HEK293 (cell line): ENCODE data around the gene DUSP6.

Experiments used
- CTCF ChIA-PET: fragments of 350-600 bp; formaldehyde crosslinking; extraction: SDS; loops from one replicate; lab custom pipeline; 2021; ENCODE audit warnings: antibody characterized with exemption; lab: Yijun Ruan, JAX
- POLR2A ChIA-PET: fragments of 300-600 bp; formaldehyde crosslinking; extraction: SDS; loops from one replicate; lab custom pipeline; 2020; ENCODE audit warnings: antibody characterized with exemption, inconsistent platforms; lab: Yijun Ruan, JAX
- H3K27ac ChIP-seq: fragments of 200-500 bp; sonication (Bioruptor generic); 2 replicates; pipeline ENCODE4 v1.5.1; 2014; ENCODE audit warnings: low read depth, low read length, control low read depth, inconsistent platforms; ENCODE audit errors: extremely low read depth
- H3K36me3 ChIP-seq, 2 experiments: fragments of 200-500 bp in 1 of 2; sonication (Bioruptor generic) in 1 of 2; 1 replicate in 1 of 2; 2 replicates in 1 of 2; pipeline ENCODE4 v1.5.1; 2014 to 2017; ENCODE audit warnings: inconsistent platforms in 2 of 2, low read length in 2 of 2; ENCODE audit not compliant: control insufficient read depth in 2 of 2, insufficient read depth in 1 of 2
- H3K4me1 ChIP-seq: fragments of 200-500 bp; sonication (Bioruptor generic); 2 replicates; pipeline ENCODE4 v1.5.1; 2014; ENCODE audit warnings: mild to moderate bottlenecking, low read length, inconsistent platforms; ENCODE audit not compliant: control insufficient read depth, insufficient read depth
- H3K4me3 ChIP-seq: 2 replicates; pipeline ENCODE4 v1.5.1; 2011; ENCODE audit warnings: low read depth, mild to moderate bottlenecking, control low read depth, low read length, moderate library complexity
- H3K9me3 ChIP-seq: fragments of 200-500 bp; sonication (Bioruptor generic); 2 replicates; pipeline ENCODE4 v1.5.1; 2014; ENCODE audit warnings: low read depth, low read length, inconsistent platforms; ENCODE audit not compliant: control insufficient read depth, insufficient read depth
- BCL11A ChIP-seq: fragments of 450-650 bp; formaldehyde crosslinking; IDR thresholded peaks from 2 replicates; pipeline ENCODE4 v1.5.1; 2016; ENCODE audit warnings: low read depth, missing biosample characterization, missing genetic modification characterization
- GLI2 ChIP-seq: fragments of 450-650 bp; formaldehyde crosslinking; IDR thresholded peaks from 2 replicates; pipeline ENCODE4; 2017; ENCODE audit warnings: missing biosample characterization, missing genetic modification characterization, low read depth, borderline replicate concordance
- OSR2 ChIP-seq: fragments of 450-650 bp; formaldehyde crosslinking; IDR thresholded peaks from 2 replicates; pipeline ENCODE4 v1.5.1; 2016; ENCODE audit warnings: missing biosample characterization, missing genetic modification characterization
- SCRT2 ChIP-seq: fragments of 450-650 bp; formaldehyde crosslinking; IDR thresholded peaks from 2 replicates; pipeline ENCODE4 v1.5.1; 2016; ENCODE audit warnings: missing biosample characterization, missing genetic modification characterization
- ZBTB21 ChIP-seq: fragments of 450-650 bp; formaldehyde crosslinking; IDR thresholded peaks from 2 replicates; pipeline ENCODE4 v1.5.1; 2017; ENCODE audit warnings: missing biosample characterization, missing genetic modification characterization
- ZBTB48 ChIP-seq: fragments of 450-650 bp; formaldehyde crosslinking; IDR thresholded peaks from 2 replicates; pipeline ENCODE4 v1.5.1; 2016; ENCODE audit warnings: missing biosample characterization, missing genetic modification characterization
- ZBTB7A ChIP-seq: fragments of 450-650 bp; formaldehyde crosslinking; IDR thresholded peaks from 2 replicates; pipeline ENCODE4 v1.5.1; 2016; ENCODE audit warnings: low read depth, missing biosample characterization, missing genetic modification characterization
- ZNF133 ChIP-seq: fragments of 450-650 bp; formaldehyde crosslinking; IDR thresholded peaks from 2 replicates; pipeline ENCODE4 v1.5.1; 2016; ENCODE audit warnings: missing biosample characterization, missing genetic modification characterization
- ZNF423 ChIP-seq: fragments of 450-650 bp; formaldehyde crosslinking; IDR thresholded peaks from 2 replicates; pipeline ENCODE4 v1.5.1; 2016; ENCODE audit warnings: missing biosample characterization, missing genetic modification characterization
- ZNF658 ChIP-seq: fragments of 450-650 bp; formaldehyde crosslinking; IDR thresholded peaks from 2 replicates; pipeline ENCODE4; 2016; ENCODE audit warnings: missing biosample characterization, missing genetic modification characterization
- ZNF660 ChIP-seq: fragments of 450-650 bp; IDR thresholded peaks from 2 replicates; pipeline ENCODE4 v1.5.1; 2018; ENCODE audit warnings: missing biosample characterization, mild to moderate bottlenecking, missing genetic modification characterization
- ZNF670 ChIP-seq: fragments of 450-650 bp; formaldehyde crosslinking; IDR thresholded peaks from 2 replicates; pipeline ENCODE4 v1.5.1; 2016; ENCODE audit warnings: missing biosample characterization, missing genetic modification characterization, low read depth
- ZXDB ChIP-seq: fragments of 450-650 bp; formaldehyde crosslinking; IDR thresholded peaks from 2 replicates; pipeline ENCODE4 v1.5.1; 2016; ENCODE audit warnings: missing biosample characterization, missing genetic modification characterization
- TF ChIP-seq, protein P1 (sequence below): fragments of 450-650 bp; formaldehyde crosslinking; IDR thresholded peaks from 2 replicates; pipeline ENCODE4 v1.5.1; 2016; ENCODE audit warnings: missing biosample characterization, missing genetic modification characterization
- TF ChIP-seq, protein P2 (sequence below): fragments of 450-650 bp; formaldehyde crosslinking; IDR thresholded peaks from 2 replicates; pipeline ENCODE4 v1.5.1; 2017; ENCODE audit warnings: missing biosample characterization, mild to moderate bottlenecking, missing genetic modification characterization, moderate library complexity
- TF ChIP-seq, protein P3 (sequence below): fragments of 450-650 bp; formaldehyde crosslinking; IDR thresholded peaks from 2 replicates; pipeline ENCODE4 v1.5.1; 2016; ENCODE audit warnings: missing biosample characterization, missing genetic modification characterization

Gene DUSP6

DNA sequence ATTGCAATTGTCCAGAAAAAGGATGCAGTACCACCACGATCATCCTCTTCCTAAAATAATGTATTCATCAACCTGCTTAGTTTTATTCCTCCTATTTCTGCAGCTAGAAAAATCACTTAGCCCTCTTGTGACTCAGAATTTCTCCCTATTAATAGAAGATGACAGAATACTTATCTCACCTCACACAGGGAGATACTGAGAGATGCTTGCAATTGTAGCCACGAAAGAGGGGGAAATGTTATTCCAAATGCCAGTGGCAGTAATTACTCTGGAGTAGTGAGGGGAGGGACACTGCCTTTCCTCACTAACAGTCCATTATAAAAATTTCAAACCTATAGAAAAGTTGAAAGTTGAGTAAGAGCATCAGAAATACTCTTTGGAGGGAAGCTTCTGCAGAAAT lies 11.8 kb upstream of the DUSP6 start (continued):
- TF ChIP-seq ZNF658 (no peak), BCL11A (tag by site-specific recombination) (no peak), SCRT2 (tag by site-specific recombination) (no peak), ZNF660 (tag by site-specific recombination) (0 out of 2 replicates have a peak, but pooled peaks have one; percentile 29), ZBTB21 (tag by site-specific recombination) (0 out of 2 replicates have a peak, but pooled peaks have one; percentile 2)
- TF ChIP-seq, protein P1, sequence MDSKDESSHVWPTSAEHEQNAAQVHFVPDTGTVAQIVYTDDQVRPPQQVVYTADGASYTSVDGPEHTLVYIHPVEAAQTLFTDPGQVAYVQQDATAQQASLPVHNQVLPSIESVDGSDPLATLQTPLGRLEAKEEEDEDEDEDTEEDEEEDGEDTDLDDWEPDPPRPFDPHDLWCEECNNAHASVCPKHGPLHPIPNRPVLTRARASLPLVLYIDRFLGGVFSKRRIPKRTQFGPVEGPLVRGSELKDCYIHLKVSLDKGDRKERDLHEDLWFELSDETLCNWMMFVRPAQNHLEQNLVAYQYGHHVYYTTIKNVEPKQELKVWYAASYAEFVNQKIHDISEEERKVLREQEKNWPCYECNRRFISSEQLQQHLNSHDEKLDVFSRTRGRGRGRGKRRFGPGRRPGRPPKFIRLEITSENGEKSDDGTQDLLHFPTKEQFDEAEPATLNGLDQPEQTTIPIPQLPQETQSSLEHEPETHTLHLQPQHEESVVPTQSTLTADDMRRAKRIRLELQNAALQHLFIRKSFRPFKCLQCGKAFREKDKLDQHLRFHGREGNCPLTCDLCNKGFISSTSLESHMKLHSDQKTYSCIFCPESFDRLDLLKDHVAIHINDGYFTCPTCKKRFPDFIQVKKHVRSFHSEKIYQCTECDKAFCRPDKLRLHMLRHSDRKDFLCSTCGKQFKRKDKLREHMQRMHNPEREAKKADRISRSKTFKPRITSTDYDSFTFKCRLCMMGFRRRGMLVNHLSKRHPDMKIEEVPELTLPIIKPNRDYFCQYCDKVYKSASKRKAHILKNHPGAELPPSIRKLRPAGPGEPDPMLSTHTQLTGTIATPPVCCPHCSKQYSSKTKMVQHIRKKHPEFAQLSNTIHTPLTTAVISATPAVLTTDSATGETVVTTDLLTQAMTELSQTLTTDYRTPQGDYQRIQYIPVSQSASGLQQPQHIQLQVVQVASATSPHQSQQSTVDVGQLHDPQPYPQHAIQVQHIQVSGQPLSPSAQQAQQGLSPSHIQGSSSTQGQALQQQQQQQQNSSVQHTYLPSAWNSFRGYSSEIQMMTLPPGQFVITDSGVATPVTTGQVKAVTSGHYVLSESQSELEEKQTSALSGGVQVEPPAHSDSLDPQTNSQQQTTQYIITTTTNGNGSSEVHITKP (tag by site-specific recombination): peak; percentile 79
- TF ChIP-seq, all 188 proteins: peak for 4

DNA sequence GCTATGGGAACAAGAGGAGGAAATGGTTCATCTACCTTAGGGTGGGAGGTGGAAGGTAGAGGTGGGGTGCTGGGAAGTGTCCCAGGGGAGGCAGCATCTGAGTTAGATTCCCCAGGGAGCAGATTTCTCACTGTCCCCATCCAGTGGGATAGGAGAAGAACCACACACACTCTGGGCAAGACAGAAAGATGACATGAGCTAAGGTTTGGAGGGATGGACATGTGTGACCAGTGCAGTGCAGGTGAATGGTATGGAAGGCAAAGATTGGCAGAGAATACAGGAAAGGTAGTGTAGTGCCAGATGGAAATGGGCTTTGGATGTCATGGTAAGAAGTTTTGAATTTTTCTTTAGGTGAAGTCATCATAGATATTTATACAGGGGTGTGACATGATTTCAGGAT lies 11.3 kb upstream of the DUSP6 start:
- CTCF ChIA-PET: interaction anchor here (0.6 to 0.8 kb wide), 2 partner anchors 318 to 346 kb away, joined by 3 read pairs; no protein-coding TSS in a partner anchor

DNA sequence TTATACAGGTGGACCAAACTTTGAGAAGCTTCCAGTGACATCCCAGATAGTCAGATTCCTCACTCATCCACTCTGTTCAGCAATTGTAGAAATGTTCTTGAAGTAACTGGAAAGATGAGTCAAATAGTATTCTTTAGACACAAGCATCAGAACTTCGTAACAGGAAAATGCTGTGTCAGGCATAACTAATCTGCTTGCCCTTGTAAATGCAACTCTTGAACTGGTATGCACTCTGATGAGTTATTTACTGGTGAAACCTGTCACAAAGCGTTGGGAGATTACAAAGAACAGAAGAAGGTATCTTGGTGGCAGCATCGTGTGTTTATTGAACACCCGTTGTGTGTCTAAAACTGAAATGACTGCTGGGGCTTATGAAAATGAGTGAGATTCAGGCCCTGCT lies 10.8 kb upstream of the DUSP6 start:
- TF ChIP-seq ZBTB48 (tag by site-specific recombination): no peak
- TF ChIP-seq ZNF670 (tag by site-specific recombination): no peak
- TF ChIP-seq, protein P2, sequence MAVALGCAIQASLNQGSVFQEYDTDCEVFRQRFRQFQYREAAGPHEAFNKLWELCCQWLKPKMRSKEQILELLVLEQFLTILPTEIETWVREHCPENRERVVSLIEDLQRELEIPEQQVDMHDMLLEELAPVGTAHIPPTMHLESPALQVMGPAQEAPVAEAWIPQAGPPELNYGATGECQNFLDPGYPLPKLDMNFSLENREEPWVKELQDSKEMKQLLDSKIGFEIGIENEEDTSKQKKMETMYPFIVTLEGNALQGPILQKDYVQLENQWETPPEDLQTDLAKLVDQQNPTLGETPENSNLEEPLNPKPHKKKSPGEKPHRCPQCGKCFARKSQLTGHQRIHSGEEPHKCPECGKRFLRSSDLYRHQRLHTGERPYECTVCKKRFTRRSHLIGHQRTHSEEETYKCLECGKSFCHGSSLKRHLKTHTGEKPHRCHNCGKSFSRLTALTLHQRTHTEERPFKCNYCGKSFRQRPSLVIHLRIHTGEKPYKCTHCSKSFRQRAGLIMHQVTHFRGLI (tag by site-specific recombination): no peak
- no peak for TF ChIP-seq ZBTB7A
- no peak for TF ChIP-seq ZNF133
- CTCF ChIA-PET: interaction anchor here (0.6 to 0.8 kb wide), 4 partner anchors 15 to 346 kb away, joined by 3 read pairs; no protein-coding TSS in a partner anchor
- H3K4me3 ChIP-seq: no peak overlapping the region
- H3K27ac ChIP-seq: no peak overlapping the region
- POLR2A ChIA-PET: no interaction called here
- H3K4me1 ChIP-seq: no peaks in the 10 kb centered on the region
- no peaks in the 10 kb centered on the region for H3K9me3 ChIP-seq
- H3K36me3 ChIP-seq: no peaks in the 10 kb centered on the region

More for the DNA sequence above, 11.3 kb upstream of the DUSP6 start:
- Histone ChIP-seq H3K4me1 (no peaks in the 10 kb centered on the region), H3K4me3 (no peak overlapping the region), H3K27ac (no peak overlapping the region), H3K9me3 (no peaks in the 10 kb centered on the region), H3K36me3 (no peaks in the 10 kb centered on the region)
- TF ChIP-seq ZBTB21 (tag by site-specific recombination): 0 out of 2 replicates have a peak, but pooled peaks have one; percentile 11
- no peak for TF ChIP-seq ZNF423
- no peak for TF ChIP-seq ZXDB (tag by site-specific recombination)
- TF ChIP-seq, protein P2 (tag by site-specific recombination): no peak
- TF ChIP-seq OSR2: no peak
- TF ChIP-seq, protein P3, sequence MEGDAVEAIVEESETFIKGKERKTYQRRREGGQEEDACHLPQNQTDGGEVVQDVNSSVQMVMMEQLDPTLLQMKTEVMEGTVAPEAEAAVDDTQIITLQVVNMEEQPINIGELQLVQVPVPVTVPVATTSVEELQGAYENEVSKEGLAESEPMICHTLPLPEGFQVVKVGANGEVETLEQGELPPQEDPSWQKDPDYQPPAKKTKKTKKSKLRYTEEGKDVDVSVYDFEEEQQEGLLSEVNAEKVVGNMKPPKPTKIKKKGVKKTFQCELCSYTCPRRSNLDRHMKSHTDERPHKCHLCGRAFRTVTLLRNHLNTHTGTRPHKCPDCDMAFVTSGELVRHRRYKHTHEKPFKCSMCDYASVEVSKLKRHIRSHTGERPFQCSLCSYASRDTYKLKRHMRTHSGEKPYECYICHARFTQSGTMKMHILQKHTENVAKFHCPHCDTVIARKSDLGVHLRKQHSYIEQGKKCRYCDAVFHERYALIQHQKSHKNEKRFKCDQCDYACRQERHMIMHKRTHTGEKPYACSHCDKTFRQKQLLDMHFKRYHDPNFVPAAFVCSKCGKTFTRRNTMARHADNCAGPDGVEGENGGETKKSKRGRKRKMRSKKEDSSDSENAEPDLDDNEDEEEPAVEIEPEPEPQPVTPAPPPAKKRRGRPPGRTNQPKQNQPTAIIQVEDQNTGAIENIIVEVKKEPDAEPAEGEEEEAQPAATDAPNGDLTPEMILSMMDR (tag by site-specific recombination): 0 out of 2 replicates have a peak, but pooled peaks have one; percentile 25
- TF ChIP-seq GLI2: no peak
- POLR2A ChIA-PET: no interaction called here
